Measurements from ENCODE around the gene NAT14.

- TF ChIP-seq, protein P1, sequence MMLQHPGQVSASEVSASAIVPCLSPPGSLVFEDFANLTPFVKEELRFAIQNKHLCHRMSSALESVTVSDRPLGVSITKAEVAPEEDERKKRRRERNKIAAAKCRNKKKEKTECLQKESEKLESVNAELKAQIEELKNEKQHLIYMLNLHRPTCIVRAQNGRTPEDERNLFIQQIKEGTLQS (IDR thresholded peaks at IDR 0.05): no peak
- TF ChIP-seq POLR2A (IDR thresholded peaks at IDR 0.05; ENCODE audit: borderline replicate concordance, extremely low read depth, insufficient read depth, insufficient read length) (no peak), EZH2 (IDR thresholded peaks at IDR 0.05) (no peak), TCF7L2 (IDR thresholded peaks at IDR 0.05; ENCODE audit: borderline replicate concordance, extremely low read depth, insufficient read depth, insufficient read length) (no peak), REST (IDR thresholded peaks at IDR 0.05; ENCODE audit: low read depth) (no peak)
Observed at GRCh38 chr19:55485439-55486011, 537 bp downstream of the NAT14 start.
